GM19043 (cell line): Measurements from ENCODE around the gene TRMT1.

Experiments
- ATAC-seq: cut with Tn5 transposase; IDR thresholded peaks from one replicate; pipeline ENCODE4 v1.9.1; 2021; ENCODE audit warnings: low read depth; ENCODE audit not compliant: unreplicated experiment

TRMT1 gene

DNA sequence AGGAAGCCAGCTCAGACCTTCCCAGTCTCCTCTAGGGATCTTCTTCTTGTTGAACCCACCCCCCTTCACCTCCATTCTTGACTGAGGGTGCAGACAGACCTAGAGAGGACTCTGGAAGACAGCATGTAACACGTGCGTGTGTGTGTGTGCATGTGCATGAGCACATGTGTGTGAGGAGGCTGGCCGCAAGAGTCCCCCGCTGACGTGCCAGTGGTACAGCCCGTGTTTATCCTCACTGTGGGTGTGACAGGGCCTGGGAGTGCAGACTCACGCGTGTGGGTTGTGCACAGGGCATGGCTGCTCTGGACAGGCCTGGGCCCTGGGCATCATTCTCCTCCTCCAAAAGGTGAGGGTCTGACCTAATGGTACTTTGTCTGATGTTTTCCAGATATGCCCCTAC, 40.2 kb downstream of the TRMT1 start:
- ATAC-seq: no peak

DNA sequence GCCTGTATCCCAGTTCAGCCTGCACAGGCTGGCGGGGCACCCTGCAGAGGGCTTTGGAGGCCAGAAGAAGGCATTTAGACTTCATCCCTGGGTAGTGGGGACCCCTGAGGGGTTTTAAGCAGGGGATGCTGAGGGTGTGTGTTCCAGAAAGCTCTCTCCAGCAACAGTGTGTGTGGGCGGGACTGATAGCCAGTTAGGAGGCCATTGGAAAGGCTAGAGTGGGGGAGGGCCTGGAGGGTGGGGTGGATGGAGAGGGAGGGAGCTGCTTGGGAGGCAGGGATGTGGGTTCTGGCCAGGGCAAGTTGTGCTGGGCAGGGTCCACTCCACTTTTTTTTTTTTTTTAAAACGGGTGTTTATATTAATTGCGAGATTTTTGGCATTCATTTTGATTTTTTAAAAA, 42.2 kb downstream of the TRMT1 start:
- ATAC-seq: no peak

DNA sequence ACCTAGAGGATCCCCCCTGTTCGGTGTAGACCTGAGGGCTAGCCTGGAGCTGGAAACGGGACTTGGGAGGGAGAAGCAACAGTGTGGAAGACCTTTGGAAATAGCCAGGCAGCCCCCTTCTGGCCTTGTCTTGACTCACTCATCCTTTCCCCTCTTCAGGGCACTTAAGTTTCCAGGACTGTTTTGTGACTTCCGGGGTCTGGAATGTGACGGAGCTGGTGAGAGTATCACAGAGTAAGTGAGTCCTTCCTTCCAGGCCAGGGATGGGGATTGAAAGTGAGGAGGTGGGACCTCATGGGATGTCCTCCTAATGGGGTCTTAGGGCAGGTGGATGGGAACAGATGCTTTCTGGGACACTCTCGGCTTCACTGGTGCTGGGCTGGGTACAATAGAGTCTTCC, 43.3 kb downstream of the TRMT1 start:
- no peak for ATAC-seq

DNA sequence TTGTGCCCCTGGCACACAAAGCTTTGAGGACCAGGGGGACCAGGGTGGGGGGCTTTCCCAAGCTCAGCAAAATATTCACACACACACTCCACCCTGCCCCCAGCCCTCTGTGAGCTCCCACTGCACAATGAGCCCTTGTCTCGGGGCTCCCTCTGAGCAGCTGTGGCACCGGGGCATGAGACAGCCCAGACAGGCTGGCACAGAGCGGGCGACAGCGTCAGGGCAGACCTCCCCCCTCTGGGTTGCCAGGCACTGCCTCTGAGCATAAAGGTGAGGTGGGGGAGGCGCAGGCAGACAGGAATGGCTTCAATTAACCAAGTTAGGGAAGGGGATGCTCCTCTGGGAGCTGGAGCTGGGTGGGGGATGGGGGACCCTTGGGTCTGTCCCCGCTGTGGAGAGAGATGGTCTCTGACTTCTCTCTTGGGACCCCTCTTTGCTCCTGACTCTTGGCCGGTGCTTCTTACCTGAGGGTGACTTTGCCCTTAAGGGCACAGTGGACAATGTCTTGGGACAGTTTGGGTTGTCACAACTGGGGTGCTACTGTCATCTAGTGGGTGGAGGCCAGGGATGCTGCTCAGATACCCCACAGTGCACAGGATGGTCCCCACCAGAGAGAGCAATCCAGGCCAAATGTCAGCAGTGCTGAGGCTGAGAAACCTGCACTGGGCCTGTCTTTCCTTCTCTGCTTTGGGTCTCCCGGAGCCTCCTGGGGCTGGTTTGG, 44.2 kb downstream of the TRMT1 start:
- no peak for ATAC-seq

DNA sequence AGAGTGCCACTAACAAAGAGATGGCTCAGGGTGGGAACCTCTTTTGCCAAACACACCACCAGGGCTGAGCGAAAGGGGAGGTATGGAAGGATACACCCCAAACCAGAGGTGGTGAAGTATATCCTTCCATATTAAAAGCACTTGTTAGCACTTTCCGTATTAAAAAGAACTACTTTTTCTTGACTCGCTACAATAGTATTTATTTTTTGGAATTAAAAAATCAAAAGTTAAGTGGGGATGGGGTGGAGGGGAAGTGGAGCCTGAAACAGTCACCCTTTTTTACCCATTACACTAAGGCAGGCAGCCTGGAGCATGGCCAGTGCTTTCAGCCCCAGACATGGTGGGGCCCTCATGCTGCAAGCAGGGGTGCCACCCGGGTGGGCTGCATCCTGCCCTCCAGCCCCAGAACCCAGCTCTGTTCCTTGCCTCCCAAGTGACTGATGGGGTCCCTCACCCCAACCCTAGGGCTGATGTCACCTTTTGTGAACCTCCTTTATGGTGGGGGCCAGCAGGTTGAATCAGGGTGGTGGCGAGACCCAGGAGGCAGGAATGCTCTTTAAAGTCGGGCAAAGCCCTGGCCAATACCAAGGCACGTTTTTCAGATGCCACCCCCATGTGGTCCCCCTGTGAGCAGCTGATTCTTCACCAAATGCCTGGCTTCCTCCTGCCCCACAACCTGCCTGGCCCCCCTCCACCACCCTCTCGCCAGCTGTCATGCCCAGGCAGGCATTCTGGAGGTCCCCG, 44.9 kb downstream of the TRMT1 start:
- ATAC-seq: no peak

DNA sequence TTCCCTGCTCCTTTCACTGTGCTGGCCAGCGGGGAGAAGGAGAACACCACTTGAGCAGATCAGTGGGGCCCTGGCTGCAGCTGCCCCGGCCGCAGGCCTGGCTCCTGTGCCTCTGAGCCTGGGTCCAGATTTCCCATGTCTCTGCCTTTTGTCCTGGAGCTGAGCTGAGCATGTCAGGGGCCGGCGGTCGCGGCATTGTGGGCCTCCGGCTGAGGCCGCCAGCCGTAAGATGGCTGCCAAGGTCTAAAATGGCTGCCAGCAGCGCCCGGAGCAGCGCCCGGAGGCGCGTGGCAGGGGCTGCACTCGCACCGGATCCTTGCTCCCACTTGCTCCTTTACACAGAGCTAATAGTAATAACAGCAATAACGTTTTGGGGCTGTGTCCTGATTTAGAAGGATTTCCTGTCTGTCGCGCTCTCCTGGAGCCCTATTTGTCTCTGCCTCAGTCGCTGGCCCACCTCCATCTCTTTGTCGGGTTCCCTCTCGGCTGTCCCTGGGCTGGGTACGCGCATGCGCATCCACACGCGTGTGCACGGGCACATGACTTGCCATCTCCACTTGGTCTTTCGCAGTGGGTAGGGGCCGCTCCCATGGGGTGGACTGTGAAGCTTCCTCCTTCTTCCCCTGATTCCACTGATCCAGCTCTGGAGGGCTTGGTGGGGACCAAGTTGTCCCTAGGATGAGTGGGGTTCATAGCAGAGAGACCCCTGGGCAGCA, 46.0 kb downstream of the TRMT1 start:
- no peak for ATAC-seq

DNA sequence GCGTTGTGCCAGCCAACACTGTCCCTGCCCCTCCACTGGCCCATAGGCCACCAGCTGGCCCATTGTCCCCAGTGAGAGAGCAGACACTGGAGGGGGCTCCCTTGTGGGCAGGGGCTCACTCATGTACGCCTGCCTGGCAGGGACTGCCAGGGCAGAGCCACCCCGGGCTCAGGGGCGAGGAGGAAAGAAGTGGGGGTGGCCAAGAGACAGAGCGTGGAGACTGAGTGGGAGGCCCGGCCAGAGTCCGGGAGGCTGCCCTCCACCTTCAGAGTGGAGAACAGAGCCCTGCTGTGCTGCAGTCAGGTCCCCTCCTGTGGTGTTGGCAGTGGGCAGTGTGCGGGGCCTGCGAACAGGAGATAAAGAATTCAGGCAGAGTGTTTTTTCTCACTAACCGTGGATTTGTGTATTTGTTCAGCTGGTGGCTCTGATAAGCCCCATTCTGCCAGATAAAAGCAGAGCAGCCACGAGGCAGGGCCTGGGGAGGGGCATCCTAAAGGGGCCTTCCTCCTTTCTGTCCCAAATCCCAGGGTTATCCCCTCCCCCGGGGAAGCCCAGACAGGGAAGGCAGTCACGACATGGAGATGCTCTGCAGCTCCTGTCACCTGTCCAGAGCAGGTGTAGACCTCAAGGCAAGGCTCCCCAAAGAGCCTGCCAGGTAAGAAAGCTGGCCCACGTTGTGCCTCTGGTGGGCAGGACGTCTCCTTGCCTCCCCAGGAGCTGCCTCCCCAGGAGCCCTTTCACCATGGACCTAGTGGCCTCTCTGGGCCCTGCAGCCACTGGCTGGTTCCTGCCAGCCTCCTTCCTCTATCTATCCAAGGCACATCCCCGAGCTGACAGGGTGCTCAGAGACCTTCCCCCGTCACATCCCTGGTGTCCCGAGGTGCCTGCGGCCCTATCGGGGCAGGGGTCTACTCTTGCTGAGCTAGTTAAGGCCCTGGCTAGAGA, 46.9 kb downstream of the TRMT1 start:
- no peak for ATAC-seq

DNA sequence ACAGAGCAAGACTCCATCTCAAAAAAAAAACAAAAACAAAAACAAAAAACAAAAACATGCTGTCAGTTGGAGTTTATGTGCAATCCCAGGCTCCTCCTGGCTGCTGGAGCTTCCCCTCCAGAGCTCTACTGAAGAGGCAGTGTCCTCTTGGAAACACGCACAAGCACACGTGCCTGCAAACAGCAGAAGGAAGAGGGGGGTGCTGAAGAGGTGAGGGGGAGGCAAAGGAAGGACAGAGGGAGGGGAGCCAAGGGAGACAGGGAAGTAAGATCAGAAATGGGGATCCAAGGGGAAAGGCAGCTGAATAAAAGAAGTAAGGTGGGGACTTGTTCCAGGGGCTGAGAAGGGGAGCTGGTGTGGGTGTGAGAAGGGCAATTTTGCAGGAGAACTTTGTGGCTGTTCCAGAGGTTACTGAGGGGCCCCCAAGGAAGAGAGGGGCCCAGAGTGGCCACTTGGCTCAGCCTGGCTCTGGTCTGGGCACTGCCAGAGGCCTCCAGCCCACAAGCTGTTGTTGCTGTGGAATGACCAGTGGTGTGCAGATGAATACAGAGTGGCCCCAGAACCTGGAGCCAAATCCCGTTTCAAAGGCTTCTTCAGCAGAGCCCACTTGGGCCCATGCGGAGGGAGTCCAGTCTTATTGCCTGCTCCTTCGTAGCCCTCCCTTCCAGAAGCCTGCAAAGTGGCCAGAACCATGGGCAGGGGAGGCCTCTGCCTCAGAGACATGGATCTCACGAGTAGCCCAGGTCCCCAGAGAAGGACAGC, 48.3 kb downstream of the TRMT1 start:
- ATAC-seq: no peak

DNA sequence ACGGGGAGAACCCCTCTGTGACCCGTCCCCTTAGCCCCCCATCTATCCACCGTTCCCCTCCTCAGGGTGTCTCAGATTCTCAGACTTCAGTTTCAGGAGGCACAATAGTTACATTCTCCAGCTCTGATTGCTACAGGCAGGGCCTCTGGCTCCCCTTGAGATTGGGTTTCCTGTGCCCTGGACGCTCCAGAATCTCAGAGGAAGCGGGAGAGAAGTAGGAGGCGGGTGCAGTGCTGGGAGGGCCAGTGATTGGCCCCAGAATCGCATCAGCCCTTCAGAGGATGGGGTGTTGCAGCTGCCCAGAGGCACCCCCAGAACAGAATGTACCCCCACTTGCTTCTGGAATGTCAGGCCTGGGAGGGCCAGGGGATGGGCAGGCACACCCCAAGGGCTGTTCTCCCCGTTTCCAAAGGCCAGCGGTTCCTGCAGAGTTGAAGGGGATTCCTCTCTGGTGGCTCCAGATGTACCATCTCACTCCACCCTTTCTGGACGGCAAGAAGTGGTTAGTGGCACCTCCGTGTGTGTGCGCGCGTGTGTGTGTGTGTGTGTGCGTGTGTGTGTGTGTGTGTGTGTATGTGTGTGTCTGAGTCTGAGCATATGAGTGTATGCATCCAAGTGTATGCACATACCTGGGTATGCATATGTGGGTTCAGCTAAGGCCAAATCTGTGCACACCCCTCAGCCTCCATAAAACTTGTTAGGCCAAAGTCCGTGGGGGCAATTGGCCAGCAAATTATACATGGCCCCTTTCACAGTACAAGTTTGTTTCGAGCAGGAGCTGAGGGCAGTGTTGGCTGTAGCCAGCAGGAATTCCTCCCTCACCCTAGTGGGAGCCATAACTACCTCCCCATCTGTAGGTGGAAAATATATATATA, 49.4 kb downstream of the TRMT1 start:
- no peak for ATAC-seq

DNA sequence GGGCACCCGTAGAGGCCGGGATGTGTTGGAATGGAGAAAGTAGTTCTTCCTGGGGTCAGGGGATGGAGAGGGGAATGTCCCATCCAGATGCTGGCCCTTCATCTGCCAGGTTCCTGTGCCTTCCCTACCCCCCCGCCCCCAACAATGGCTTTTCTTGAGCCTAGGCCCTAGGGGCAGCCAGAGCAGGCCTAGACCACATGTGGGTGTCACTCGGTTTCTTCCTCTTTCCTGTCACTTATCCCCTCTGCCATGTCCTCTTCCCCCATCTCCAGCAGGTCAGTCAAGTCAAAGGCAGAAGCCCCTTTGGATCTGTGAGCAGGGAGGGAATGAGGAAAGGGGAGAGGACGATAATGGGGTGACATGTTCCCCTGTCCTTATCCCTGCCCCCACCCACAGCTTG, 50.3 kb downstream of the TRMT1 start:
- no peak for ATAC-seq

DNA sequence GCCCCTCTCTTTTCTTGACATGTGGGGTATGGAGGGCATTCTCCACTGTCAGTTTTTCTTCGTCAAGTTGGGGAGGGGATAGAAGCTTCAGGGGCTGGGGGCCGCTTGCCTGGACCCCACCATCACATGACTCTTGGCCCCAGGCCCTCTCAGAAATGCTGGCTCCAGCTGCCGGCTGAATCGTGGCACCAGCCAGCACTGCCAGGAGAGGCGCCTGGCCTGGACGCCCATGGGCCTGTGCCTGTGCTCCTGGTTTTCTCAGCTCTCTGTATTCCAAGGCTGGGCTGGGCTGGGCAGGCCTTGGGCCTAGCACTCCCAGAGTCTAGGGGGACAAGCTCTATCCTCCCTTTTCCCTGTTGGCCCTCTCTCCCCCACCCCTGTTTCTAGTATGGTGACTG, 52.4 kb downstream of the TRMT1 start:
- no peak for ATAC-seq

DNA sequence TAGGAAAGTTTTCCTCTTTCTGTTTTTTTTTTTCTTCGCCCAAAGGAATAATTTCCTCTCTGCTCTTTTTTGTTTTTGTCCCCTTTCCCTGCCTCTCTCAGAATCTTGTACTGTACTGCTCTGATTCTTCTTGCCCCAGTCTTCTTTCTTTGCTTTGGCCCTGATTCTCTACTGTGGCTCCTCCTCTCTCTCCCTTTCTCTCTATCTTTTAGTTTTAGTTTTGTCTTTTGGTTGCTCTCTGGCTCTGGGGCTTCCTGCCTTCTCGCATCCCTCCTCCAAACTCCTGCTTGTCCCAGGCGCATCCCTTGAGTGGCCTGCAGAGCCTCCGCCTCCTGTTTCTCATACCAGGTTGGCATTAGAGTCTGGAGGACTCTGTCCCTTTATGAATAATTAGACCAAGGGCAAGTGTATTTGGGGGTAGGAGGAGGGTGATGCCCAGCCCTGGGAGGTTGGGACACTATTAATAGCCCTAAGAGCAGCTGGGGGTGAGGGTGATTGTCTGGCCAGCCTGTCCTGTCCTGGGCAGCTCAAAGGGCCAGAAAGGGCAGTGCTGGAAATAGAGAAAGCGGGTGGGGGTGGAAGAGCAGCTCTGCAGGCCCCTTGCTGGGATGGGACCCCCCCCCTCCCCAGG, 53.0 kb downstream of the TRMT1 start:
- ATAC-seq: no peak

DNA sequence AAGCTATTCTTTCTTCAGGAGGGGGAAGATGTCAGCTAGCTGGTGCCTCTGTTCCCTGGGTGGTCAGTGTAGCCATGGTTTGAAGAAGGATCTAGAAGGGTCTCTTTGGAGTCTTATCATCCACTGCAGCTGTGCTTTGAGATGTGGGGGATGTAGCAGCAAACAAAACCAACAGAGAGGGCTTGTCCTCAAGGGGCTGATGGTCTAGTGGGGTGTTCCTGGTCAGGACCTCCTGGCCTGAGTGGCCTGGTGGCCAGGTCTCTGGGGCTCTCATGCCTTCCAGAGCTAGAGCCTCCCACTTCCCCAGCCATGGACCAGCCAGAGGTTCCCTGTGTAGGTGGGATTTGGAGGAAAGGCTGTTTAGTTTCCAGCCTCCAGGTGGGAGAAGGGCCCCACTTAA, 54.2 kb downstream of the TRMT1 start:
- ATAC-seq: no peak

DNA sequence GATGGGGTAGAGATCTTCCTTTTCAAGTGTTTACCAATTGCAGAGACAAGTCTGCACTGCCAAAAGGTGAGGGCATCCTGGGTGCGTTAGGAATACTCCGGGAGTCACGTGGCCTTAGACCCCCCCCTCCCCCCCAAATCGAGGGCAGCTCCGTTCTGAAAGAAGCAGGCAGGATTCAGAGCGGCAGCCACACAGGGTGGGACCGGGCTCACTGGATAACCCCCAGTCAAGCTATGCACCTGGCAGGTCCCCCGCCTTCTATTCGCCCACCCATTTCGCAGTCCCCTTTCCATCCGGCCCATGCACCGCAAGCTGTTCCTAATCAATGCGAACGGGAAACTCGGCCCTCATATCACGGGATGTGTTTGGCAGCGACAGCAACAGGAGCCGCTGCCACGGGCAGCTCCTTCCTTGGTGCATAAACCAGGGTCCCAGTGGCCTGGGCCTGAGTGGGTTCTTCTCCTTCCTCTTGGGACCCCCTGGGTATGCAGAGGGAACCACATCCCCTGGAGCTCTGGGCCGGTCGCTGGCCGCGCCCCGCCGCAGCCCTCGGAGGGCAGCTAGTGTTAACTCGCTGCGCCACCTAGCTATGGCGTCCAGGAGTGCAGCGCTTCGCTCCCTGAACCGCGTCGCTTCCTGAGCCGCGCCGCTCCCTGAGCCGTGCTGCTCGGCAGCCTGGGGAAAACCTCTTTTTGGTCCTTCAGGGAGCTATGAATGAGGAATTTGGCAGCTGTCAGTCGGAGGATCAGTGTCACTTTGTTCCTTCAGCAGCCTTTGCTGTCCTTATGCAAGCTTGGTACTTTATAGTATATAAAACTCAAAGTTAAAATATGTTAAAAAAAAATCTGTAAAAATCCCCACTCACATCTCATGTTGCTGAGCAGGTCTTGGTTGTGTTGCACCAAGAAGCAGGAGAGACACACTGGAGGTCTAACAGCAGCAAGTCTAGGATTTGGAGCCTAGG, 55.3 kb downstream of the TRMT1 start:
- no peak for ATAC-seq

DNA sequence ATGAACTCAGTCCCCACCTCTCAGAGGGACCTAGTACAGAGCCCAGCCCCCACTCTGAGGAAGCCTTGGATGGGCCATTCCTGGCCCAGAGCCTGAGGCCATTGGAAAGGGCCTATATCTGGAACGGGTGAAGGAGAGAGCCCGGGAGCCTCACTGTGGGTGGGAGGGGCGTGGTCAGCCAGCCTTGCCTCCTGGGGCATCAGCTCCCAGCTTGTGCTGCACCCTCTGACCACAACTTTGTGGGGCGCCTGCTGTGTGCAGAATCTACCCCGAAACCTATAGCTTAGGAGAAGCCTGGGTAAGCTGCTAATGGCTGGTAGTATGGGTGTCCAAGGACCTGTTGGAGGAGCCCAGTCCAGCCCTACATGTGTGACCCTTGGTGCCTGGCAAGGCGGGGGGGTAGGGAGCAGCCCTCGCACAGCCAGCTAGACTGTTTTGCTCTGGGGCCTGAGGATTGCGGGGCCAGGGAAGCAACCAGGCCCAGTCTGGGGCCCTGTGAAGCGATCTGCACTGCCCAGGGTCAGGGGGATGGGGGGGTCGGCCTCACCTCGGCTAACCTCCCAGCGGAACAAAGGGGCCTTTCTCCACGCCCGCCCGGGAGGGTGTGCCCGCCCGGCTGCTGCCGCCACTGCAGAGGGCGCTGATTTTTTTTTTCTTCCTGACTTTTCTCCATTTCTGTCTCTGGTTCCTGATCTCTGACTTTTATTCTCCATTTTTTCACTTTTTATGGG, 56.1 kb downstream of the TRMT1 start:
- ATAC-seq: no peak

DNA sequence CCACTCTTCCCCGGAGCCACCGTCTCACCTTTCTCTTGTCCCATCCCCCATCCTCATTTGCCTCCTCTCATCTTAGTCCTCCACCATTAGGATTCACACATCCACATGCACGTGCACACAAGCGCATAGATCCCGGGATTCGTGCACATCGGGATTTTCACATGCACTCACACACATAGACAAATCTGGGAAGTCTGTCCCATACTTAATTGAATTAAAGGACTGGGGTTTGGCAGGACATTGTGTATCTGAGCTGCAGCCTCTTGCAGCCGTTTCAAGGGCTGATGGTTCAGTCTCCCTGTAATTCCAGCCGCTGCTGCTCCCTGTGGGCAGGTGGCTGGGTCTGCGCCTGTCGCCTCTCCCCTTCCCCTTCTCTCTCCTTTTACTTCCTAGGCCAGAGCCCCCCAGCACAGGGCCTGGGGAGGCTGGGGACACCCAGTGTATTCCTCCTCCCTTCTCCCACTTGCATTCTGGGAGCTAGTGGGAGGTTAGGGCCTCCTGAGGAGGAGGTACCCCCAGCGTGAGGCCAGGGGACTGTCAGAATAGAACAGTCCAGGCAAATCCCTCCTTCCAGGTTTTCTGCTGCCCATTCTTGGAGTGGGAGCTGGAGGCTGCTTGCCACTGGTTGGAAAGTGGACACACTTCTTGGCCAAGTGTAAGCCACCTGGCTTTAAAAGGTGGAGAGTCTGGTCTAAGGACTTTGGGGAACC, 57.4 kb downstream of the TRMT1 start:
- ATAC-seq: no peak
